ENCODE data around the gene RAB4A. TPM values are rescaled to one million over a fixed set of nuclear protein-coding genes. Genes with fewer than 3 reads are reported as not detected.
A peak's percentile ranks its signal among the peaks of the same experiment; 100 is the strongest.

RAB4A gene
- total and polyA plus RNA-seq, 2 donors (not counting 1 experiment from before 2014, with no cell fraction given) = 15.7 to 31.5 TPM

DNA sequence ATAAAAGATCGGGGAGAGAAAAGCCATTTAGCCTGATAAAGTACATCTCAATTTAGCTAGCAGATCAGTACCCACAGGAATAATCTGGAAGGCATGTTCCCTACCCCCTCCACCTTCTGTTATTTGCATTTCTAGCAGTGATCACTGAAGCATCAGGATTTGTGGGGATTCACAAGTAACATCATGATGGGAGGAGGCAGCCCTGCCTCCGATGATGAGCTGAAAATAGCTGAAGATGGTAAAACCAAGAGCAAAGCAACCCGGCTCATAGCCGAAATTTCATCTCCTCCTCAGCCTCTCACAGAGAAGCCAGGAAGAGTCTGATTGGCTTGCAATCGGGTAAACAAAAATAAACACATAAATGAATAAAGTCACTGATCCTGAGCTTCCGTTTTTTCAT lies 69.6 kb downstream of the RAB4A start:
- Histone ChIP-seq H3K9ac (ENCODE audit: insufficient read depth, low read length) (no peak overlapping the region), H3K9me3 (ENCODE audit: control insufficient read depth, insufficient read depth, low read depth, low read length) (no peaks in the 10 kb centered on the region), H3K36me3 (ENCODE audit: control insufficient read depth, insufficient read depth, low read length) (no peaks in the 10 kb centered on the region), H3K27ac (ENCODE audit: insufficient read depth, low read length) (no peak overlapping the region), H3K4me1 (ENCODE audit: control insufficient read depth, extremely low read depth, insufficient read depth, low read length) (peaks cover 6% of the 10 kb centered on the region), H2AFZ (ENCODE audit: low read length) (no peak overlapping the region), H3K4me2 (ENCODE audit: extremely low read depth, insufficient read depth, low read length) (peak overlapping the region; percentile 32), H4K20me1 (ENCODE audit: control insufficient read depth, extremely low read depth, insufficient read depth, low read length) (no peaks in the 10 kb centered on the region), H3K79me2 (ENCODE audit: control insufficient read depth, insufficient read depth, low read length) (peaks cover 16% of the 10 kb centered on the region), H3K4me3 (replicated peaks in 1 of 4; ENCODE audit: control extremely low read depth in 1 of 4, insufficient read depth in 1 of 4, low read depth in 3 of 4, low read length in 4 of 4) (no peak overlapping the region), H3K27me3 (ENCODE audit: control insufficient read depth, insufficient read depth, low read length) (no peaks in the 10 kb centered on the region)
- TF ChIP-seq, protein P1, sequence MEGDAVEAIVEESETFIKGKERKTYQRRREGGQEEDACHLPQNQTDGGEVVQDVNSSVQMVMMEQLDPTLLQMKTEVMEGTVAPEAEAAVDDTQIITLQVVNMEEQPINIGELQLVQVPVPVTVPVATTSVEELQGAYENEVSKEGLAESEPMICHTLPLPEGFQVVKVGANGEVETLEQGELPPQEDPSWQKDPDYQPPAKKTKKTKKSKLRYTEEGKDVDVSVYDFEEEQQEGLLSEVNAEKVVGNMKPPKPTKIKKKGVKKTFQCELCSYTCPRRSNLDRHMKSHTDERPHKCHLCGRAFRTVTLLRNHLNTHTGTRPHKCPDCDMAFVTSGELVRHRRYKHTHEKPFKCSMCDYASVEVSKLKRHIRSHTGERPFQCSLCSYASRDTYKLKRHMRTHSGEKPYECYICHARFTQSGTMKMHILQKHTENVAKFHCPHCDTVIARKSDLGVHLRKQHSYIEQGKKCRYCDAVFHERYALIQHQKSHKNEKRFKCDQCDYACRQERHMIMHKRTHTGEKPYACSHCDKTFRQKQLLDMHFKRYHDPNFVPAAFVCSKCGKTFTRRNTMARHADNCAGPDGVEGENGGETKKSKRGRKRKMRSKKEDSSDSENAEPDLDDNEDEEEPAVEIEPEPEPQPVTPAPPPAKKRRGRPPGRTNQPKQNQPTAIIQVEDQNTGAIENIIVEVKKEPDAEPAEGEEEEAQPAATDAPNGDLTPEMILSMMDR (conservative IDR thresholded peaks at IDR 0.05 in 1 of 2, IDR thresholded peaks at IDR 0.05 in 1 of 2; ENCODE audit: low read depth in 1 of 2, low read length in 2 of 2) = no peak
- TF ChIP-seq EZH2 (IDR thresholded peaks at IDR 0.05; ENCODE audit: low read length, missing control alignments) = no peak
- DNase-seq (ENCODE audit: low read depth in 2 of 2) = no peak

DNA sequence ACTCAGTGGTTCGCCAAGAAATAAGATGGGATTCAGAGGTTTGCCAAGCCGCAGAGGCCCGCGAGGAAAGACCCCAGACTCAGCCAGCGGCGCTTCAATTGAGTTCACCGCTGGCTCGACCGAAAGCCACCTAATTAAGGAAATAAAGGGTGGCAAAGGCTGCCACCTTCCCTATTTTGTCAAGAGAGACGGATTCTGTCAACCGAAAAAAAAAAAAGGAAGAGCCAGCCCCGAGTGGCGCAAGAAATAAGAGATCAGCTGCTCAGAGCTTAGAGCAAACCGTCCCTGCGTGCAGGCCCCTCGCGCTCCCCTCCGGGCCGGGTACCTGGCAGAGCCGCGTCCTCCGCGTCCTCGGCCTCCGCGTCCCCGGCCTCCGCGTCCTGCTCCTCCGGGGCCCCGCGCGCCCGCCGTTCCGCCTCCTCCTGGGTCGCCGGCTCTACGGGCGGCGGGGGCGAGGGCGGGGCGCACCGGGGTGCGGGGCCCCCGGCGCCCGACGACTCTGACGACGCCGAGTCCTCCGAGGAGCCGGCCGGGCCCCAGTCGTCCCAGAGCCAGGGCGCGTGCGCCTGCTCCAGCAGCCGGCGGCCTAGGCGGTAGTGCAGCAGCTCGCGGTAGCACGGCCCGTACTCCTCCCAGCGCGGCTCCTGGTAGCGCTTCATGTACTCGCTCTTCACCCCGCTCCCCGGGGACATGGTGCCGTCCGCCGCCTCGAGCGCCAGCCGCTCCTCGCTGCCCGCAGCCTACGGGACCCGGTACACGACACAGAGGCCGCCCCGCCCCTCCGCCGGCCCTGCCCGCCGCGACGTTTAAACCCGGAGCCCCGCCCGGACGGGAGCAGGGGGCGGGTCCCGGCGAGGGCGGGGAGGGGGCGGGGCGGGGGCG lies 71.1 kb downstream of the RAB4A start:
- H3K4me2 ChIP-seq (ENCODE audit: extremely low read depth, insufficient read depth, low read length) = peak overlapping the region; percentile 93
- no peak for TF ChIP-seq EZH2 (IDR thresholded peaks at IDR 0.05; ENCODE audit: low read length, missing control alignments)
- TF ChIP-seq, protein P1 (conservative IDR thresholded peaks at IDR 0.05 in 1 of 2, IDR thresholded peaks at IDR 0.05 in 1 of 2; ENCODE audit: low read depth in 1 of 2, low read length in 2 of 2) = no peak
- H3K79me2 ChIP-seq (ENCODE audit: control insufficient read depth, insufficient read depth, low read length) = peaks cover 16% of the 10 kb centered on the region
- H3K36me3 ChIP-seq (ENCODE audit: control insufficient read depth, insufficient read depth, low read length) = no peaks in the 10 kb centered on the region
- peaks cover 4% of the 10 kb centered on the region for H3K27me3 ChIP-seq (ENCODE audit: control insufficient read depth, insufficient read depth, low read length)
- no peaks in the 10 kb centered on the region for H4K20me1 ChIP-seq (ENCODE audit: control insufficient read depth, extremely low read depth, insufficient read depth, low read length)
- H2AFZ ChIP-seq (ENCODE audit: low read length) = peak overlapping the region; percentile 90
- no peaks in the 10 kb centered on the region for H3K9me3 ChIP-seq (ENCODE audit: control insufficient read depth, insufficient read depth, low read depth, low read length)
- H3K4me3 ChIP-seq (replicated peaks in 1 of 4; ENCODE audit: control extremely low read depth in 1 of 4, insufficient read depth in 1 of 4, low read depth in 3 of 4, low read length in 4 of 4) = peak overlapping the region; percentile 78 to 88 (median 81)
- H3K9ac ChIP-seq (ENCODE audit: insufficient read depth, low read length) = peak overlapping the region; percentile 51
- H3K4me1 ChIP-seq (ENCODE audit: control insufficient read depth, extremely low read depth, insufficient read depth, low read length) = peaks cover 6% of the 10 kb centered on the region
- DNase-seq (ENCODE audit: low read depth in 2 of 2) = peak; percentile 62 to 68
- peak overlapping the region; percentile 47 for H3K27ac ChIP-seq (ENCODE audit: insufficient read depth, low read length)

DNA sequence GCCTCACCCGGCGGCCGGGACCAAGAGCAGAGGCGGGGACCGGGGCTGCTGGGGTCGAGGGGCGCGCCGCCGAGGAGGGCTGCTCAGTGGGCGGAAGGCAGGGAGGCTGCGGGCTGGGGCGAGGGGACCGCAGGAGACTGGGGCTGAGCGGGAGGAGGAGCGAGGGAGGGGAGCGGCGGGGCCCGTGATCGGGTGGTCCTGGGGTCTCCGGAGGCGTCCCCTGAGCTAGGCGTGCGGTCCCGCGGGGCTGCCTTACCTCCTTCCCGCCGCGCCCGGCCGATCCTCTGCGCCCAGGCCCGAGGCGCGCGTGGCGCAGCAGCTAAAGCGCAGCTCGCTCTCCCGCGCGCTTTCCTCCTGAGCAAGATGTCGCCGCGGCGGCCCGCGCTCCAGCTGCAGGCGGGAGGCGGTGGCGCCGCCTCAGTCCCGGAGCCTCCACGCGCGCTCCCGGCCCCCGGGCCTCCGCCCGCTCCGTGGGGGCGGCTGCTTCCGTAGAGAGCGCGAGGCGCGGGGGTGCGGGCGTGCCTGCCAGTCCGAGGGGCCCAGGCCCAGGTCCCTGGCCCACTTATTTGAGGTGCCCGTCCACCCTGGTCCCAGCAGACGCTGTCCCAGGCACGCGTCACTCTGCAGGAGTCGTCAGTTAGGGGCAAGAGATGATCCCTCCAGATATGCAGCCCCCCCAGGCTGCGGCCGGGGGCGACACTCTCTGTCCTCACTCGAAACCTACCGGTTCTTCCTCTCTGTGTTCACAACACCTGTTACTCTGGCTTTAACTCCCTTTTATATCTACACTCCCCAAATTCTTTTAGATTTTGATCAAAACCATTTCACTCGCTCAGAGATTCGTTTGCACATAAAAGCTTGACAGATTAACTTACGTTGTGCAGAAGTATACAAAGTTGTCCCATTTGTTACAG lies 72.0 kb downstream of the RAB4A start, which contains the start of gene CCSAP:
Gene CCSAP, minus strand, starts transcription at position 392 of the 914 bp plus-strand sequence. CDS start 582 bp downstream, outside the sequence.
- no peaks in the 10 kb centered on the region for H3K36me3 ChIP-seq (ENCODE audit: control insufficient read depth, insufficient read depth, low read length)

More for the DNA sequence above, 72.0 kb downstream of the RAB4A start, which contains the start of gene CCSAP:
- Histone ChIP-seq H4K20me1 (ENCODE audit: control insufficient read depth, extremely low read depth, insufficient read depth, low read length) (no peaks in the 10 kb centered on the region), H3K4me3 (replicated peaks in 1 of 4; ENCODE audit: control extremely low read depth in 1 of 4, insufficient read depth in 1 of 4, low read depth in 3 of 4, low read length in 4 of 4) (peak within 1 kb of the TSS; percentile 78 to 88 (median 81)), H3K9me3 (ENCODE audit: control insufficient read depth, insufficient read depth, low read depth, low read length) (no peaks in the 10 kb centered on the region), H3K27me3 (ENCODE audit: control insufficient read depth, insufficient read depth, low read length) (peaks cover 11% of the 10 kb centered on the region), H3K4me1 (ENCODE audit: control insufficient read depth, extremely low read depth, insufficient read depth, low read length) (peaks cover 6% of the 10 kb centered on the region), H2AFZ (ENCODE audit: low read length) (peak within 1 kb of the TSS; percentile 90), H3K27ac (ENCODE audit: insufficient read depth, low read length) (peak within 1 kb of the TSS; percentile 44), H3K9ac (ENCODE audit: insufficient read depth, low read length) (peak within 1 kb of the TSS; percentile 58), H3K4me2 (ENCODE audit: extremely low read depth, insufficient read depth, low read length) (peak within 1 kb of the TSS; percentile 93), H3K79me2 (ENCODE audit: control insufficient read depth, insufficient read depth, low read length) (peaks cover 15% of the 10 kb centered on the region)
- TF ChIP-seq, protein P1 (conservative IDR thresholded peaks at IDR 0.05 in 1 of 2, IDR thresholded peaks at IDR 0.05 in 1 of 2; ENCODE audit: low read depth in 1 of 2, low read length in 2 of 2) = no peak
- TF ChIP-seq EZH2 (IDR thresholded peaks at IDR 0.05; ENCODE audit: low read length, missing control alignments) = no peak
- DNase-seq (ENCODE audit: low read depth in 2 of 2) = peak; percentile 35 to 56

Measured in fibroblast of lung (primary cell).